DMS 273 (cell line): ENCODE results near the gene PBX4.
"Not testable (repeated sequence)": the region's sequence is repeated elsewhere in the genome, so short reads cannot be mapped to it uniquely, and the experiment has no call there.

Experiments
- DNase-seq: peaks from one replicate; lab custom pipeline; 2025; ENCODE audit not compliant: unreplicated experiment; lab: John Stamatoyannopoulos, UW

PBX4 gene, protein sequence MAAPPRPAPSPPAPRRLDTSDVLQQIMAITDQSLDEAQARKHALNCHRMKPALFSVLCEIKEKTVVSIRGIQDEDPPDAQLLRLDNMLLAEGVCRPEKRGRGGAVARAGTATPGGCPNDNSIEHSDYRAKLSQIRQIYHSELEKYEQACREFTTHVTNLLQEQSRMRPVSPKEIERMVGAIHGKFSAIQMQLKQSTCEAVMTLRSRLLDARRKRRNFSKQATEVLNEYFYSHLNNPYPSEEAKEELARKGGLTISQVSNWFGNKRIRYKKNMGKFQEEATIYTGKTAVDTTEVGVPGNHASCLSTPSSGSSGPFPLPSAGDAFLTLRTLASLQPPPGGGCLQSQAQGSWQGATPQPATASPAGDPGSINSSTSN

GRCh38 chr19:19618219-19619051 is at the start of gene PBX4:
Gene PBX4 (minus strand): TSS chr19:19618687. CDS start chr19:19618629, 58 bp downstream.
- DNase-seq = peak; percentile 98

- DNase-seq = not testable (repeated sequence)
These were observed 47.0 kb upstream of the PBX4 start for GRCh38 chr19:19665420-19665948.

DNA sequence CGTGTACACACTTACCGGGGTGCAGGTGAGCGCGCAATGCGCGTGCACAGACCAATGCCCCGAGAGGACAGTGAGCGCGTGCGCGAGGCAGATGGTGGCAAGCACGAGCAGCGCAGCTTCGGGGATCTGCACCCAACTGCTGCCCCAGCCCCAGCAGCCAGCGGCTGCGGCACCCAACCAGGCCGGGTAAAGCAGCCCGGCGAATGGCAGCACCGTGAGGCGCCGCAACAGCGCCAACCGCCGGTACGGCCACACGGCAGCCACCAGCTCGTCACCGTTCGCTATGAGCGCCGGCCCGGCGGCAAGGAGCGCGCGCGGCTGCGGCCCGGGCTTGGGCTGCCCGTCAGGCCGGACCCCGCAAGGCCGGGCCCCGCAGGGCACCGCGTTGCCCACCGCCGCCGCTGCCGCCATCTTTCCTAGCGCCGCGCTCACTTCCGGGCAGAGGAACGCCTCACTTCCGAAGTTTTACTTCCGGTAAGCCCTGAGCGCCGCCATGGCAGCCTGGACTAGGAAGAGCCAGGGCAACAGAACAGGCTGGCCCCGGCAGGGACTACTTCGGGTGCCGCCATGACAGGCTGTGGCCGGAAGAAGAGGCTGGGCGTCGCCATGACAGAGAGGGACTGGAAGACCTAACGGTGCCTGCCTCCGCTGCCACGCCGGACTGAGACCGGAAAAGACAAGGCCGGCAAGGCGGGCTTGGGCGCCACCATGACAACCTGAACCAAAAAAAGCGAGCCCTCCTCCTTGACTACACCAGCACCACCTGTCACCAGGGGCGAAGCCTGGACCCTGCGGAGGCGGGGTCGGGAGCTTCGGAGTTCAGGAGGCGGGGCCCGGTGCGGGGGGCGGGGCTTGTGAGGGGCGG is 45.0 kb upstream of the PBX4 start, which contains the start of gene ATP13A1:
ATP13A1 (minus strand) TSS at position 421 of the 865 bp plus-strand sequence; CDS start at position 411, 10 bp downstream.
- DNase-seq = peak; percentile 100

- DNase-seq = no peak
These were observed 44.4 kb upstream of the PBX4 start for GRCh38 chr19:19662871-19663255.

- no peak for DNase-seq
These were observed 43.9 kb upstream of the PBX4 start for GRCh38 chr19:19662344-19662743.

GRCh38 chr19:19661675-19662251 is 43.3 kb upstream of the PBX4 start:
- DNase-seq = no peak

- no peak for DNase-seq
These were observed 42.7 kb upstream of the PBX4 start for GRCh38 chr19:19661141-19661674.

DNA sequence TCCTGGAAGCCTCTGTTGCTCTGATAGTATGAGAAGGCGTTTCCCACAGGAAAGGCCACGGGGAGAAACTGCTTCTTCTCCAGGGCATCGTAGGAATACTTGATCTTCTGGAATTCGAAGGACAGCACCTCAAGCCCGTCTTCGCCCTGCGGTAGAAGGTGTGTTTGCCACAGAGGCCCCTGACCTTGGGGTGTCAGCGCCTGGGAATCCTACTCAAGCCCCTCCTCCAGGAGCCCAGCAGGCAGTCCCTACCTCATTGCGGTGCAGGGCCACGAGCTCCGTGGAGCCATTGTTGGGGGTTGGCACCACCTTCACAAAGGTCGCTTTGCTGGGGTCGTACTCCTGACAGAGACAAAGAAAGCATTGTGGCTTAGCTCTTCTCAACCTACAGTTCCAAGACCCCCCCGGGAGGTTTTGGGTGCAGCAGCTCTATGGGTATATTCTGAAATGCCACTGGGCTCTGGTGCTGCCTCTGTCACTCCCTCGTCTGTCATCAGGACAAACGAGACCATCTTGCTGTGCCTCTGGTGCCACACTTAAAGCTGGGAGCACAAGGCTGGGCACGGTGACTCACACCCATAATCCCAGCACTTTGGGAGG is 41.3 kb upstream of the PBX4 start:
- no peak for DNase-seq

GRCh38 chr19:19657397-19657783 is 38.9 kb upstream of the PBX4 start:
- peak; percentile 98 for DNase-seq

- no peak for DNase-seq
These were observed 38.2 kb upstream of the PBX4 start for GRCh38 chr19:19656451-19657396.

DNA sequence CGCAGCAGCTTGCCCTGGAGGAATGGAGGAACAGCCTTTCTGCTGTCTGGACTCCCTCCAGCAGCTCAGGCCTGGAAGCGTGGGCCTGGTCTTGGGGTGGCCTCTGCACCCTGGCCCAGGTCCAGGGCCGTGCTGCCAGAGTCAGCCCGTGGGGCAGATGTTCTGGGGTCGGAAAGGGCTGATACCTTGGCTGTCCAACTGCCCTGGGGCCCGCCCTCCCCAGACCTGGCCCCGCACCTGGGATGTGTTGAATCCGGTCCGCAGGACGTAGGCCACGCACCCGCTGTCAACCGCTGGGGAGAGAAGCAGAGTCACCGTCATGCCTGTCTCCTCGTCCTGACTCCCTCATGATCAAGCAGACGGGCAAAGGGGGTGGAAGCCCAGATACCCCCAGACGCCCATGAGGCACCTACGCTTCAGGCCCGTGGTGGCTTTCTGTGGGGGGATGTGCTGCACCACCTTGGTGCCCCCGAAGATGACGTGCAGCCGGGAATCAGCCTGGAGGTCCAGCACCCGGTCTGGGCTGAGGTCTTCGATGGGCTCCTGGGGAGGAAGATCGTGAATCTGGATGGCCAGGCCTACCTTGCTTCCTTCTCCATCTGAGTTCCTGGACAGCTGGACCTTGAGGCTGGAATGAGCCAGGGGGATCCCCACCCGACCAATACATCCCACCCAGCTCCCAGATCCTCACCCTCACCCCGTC is 37.3 kb upstream of the PBX4 start:
- DNase-seq = no peak

DNA sequence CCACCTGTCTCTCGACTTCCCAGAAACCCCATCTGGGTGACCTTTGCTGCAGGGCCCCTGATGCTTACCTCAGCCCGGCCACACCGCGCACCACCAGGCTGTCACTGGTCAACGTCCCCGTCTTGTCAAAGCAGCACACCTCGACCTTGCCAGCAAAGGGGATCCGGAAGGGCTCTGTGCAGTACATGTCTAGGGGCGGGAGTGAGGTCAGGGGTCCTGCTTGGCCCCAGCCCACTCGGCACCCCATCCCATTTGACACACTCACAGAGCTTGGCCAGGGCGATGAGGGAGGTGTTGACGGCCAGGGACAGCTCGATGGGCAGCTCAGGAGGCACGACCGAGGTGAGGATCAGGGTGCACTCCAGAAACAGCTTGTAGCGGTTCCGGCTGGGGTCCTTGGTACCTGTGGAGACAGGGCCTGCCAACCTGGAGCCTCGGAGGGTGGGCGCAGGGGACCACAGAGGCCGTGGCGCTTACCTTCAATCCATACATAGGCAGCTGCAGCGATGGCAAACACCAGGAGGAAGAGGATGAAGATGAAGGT is 36.6 kb upstream of the PBX4 start:
- no peak for DNase-seq

- no peak for DNase-seq
These were observed 36.0 kb upstream of the PBX4 start for GRCh38 chr19:19654441-19654840.

DNA sequence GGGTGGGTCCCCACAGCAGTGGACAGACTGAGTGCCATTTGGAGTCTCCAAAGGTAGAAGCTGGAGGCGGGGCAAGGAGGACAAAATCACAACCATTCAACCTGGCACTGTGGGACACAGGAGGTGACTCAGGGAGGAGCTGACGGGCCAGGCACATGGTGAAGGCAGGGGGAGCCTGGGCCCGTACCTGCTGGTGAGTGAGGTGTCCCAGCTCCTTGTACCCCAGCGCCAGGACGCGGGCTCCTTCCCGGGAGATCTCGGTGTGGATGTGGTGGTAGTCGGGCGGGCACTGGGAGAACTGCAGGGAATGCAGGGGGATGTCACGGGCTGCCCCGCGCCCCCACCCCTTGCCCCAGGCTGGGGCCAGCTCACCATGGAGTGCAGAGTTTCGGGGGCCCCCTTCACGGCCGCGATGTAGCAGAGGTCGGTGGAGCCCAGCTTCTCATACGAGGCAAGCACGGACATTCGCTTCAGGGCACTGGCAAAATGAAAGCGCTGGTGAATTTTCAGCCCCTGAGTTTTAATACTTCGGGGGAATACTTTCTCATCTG is 35.2 kb upstream of the PBX4 start:
- no peak for DNase-seq

- DNase-seq = no peak
These were observed 34.2 kb upstream of the PBX4 start for GRCh38 chr19:19652482-19653295.

- DNase-seq = no peak
These were observed 32.6 kb upstream of the PBX4 start for GRCh38 chr19:19651076-19651475.

GRCh38 chr19:19650331-19650730 is 31.8 kb upstream of the PBX4 start:
- DNase-seq = no peak
